ENCODE measurements around the gene STXBP6. TPM values are rescaled to one million over a fixed set of nuclear protein-coding genes. Genes with fewer than 3 reads are reported as not detected.
A peak's percentile ranks its signal among the peaks of the same experiment; 100 is the strongest.

STXBP6 gene
- total and polyA plus RNA-seq, 10 of the 15 experiments (the other 5 are each of a cell fraction or from before 2014, with no cell fraction given): 1.2 to 47.3 (median 1.9) TPM

- ATAC-seq: peak; percentile 68
- Histone ChIP-seq H3K27me3 (replicated peaks in 1 of 2; ENCODE audit: control insufficient read depth in 2 of 2, insufficient read depth in 2 of 2, low read length in 1 of 2) (no peaks in the 10 kb centered on the region), H3K4me3 (no peak overlapping the region), H3K9me3 (replicated peaks; ENCODE audit: control insufficient read depth, insufficient read depth, low read length) (no peaks in the 10 kb centered on the region), H3K4me2 (ENCODE audit: control insufficient read depth, insufficient read depth) (no peak overlapping the region), H3K36me3 (ENCODE audit: control insufficient read depth in 2 of 2, insufficient read depth in 2 of 2, low read length in 1 of 2) (no peaks in the 10 kb centered on the region), H2AFZ (ENCODE audit: control insufficient read depth, low read depth, low read length) (no peak overlapping the region), H4K20me1 (ENCODE audit: control insufficient read depth, insufficient read depth) (no peaks in the 10 kb centered on the region), H3K4me1 (ENCODE audit: control insufficient read depth, insufficient read depth, low read length) (no peaks in the 10 kb centered on the region), H3K27ac (ENCODE audit: control insufficient read depth, insufficient read depth) (no peak overlapping the region), H3K9ac (ENCODE audit: control insufficient read depth, insufficient read depth, low read length) (no peak overlapping the region), H3K79me2 (ENCODE audit: control insufficient read depth, insufficient read depth, low read length) (no peaks in the 10 kb centered on the region)
- WGBS (ENCODE audit: insufficient coverage, insufficient replicate concordance, low lambda C conversion rate, missing lambda C conversion rate): 38% methylated on average over 1 of the region's 1 CpG
- ChIA-PET POLR2A (interaction anchor here (0.5 to 1.3 kb wide), 4 partner anchors 8 to 102 kb away, joined by 3 to 6 read pairs (median 3); no protein-coding TSS in a partner anchor), CTCF (interaction anchor here (0.7 to 2.4 kb wide), 10 partner anchors 9 to 197 kb away, joined by 3 to 12 read pairs (median 4); no protein-coding TSS in a partner anchor), SMC1A (ENCODE audit: uncharacterized antibody, unreplicated experiment) (interaction anchor here (0.7 to 17.5 kb wide), 18 partner anchors 8 to 298 kb away, joined by 3 to 172 read pairs (median 6); no protein-coding TSS in a partner anchor), RAD21 (ENCODE audit: unreplicated experiment) (interaction anchor here (0.9 to 4.3 kb wide), 11 partner anchors 11 to 197 kb away, joined by 3 to 32 read pairs (median 4); no protein-coding TSS in a partner anchor)
- TF ChIP-seq MEF2B (IDR thresholded peaks at IDR 0.05; ENCODE audit: partially characterized antibody, poor library complexity, severe bottlenecking): peak; percentile 67
- no peak for TF ChIP-seq REST (IDR thresholded peaks at IDR 0.05; ENCODE audit: low read depth, low read length)
- TF ChIP-seq SIX5 (IDR thresholded peaks at IDR 0.05; ENCODE audit: low read depth, low read length, severe bottlenecking): no peak
- TF ChIP-seq ZNF24 (IDR thresholded peaks at IDR 0.05): peak; percentile 82
- no peak for TF ChIP-seq ZBTB33 (IDR thresholded peaks at IDR 0.05)
- no peak for DNase-seq (ENCODE audit: low read depth, low spot score)
- FAIRE-seq: no peak
- intact Hi-C loops (cut with micrococcal nuclease; ENCODE audit: unreplicated experiment) (no loop called here), in situ Hi-C loops (cut with MboI) (no loop called here)
- BruUV-seq (replicated peaks): no TSS peak
Observed at GRCh38 chr14:25003537-25003936, 46.4 kb downstream of the STXBP6 start.
